Activated B cell treated with CpG ODN at 0.5 μM for 24 hours (primary cell): ENCODE data around the gene AGRN. TPM values are rescaled to one million over a fixed set of nuclear protein-coding genes. Genes with fewer than 3 reads are reported as not detected.

ENCODE experiments used
- ATAC-seq: fragments of 200-7000 bp; cut with Tn5 transposase; one replicate; pipeline ENCODE4 v1.10.0; 2021; ENCODE audit warnings: low read depth, mild to moderate bottlenecking, moderate library complexity
- CTCF ChIA-PET: fragments of 350-600 bp; sonication (Branson Sonifier 250); formaldehyde crosslinking; loops from one replicate; lab custom pipeline; 2021; ENCODE audit warnings: antibody characterized with exemption; lab: Charles Lee
- POLR2A ChIA-PET: fragments of 350-600 bp; sonication (Branson Sonifier 250); formaldehyde crosslinking; loops from one replicate; lab custom pipeline; 2021; ENCODE audit warnings: antibody characterized with exemption; lab: Charles Lee
- DNase-seq: peaks from one replicate; pipeline ENCODE4 v3.0.0; 2022
- H3K27ac Mint-ChIP-seq: one replicate; pipeline ENCODE4 v1.8.0; 2020; ENCODE audit warnings: mixed read lengths
- H3K27me3 Mint-ChIP-seq: one replicate; pipeline ENCODE4 v1.8.0; 2021; ENCODE audit warnings: mixed read lengths
- H3K36me3 Mint-ChIP-seq: one replicate; pipeline ENCODE4 v1.8.0; 2021; ENCODE audit warnings: low read depth, mixed read lengths
- H3K4me1 Mint-ChIP-seq: one replicate; pipeline ENCODE4 v1.8.0; 2021; ENCODE audit warnings: mixed read lengths
- H3K4me3 Mint-ChIP-seq: one replicate; pipeline ENCODE4 v1.8.0; 2020; ENCODE audit warnings: mild to moderate bottlenecking, mixed read lengths
- H3K9me3 Mint-ChIP-seq: one replicate; pipeline ENCODE4 v1.8.0; 2020; ENCODE audit warnings: mixed read lengths
- intact Hi-C: fragments of 100-400 bp; cut with micrococcal nuclease; formaldehyde crosslinking; loops from one replicate; pipeline ENCODE4 v1.15.1; 2024
- total RNA-seq: library from RNA; stranded (reverse); gene quantifications from 2 replicates; pipeline ENCODE4 v1.2.3, GENCODE V29; 2022
- TF ChIP-seq, protein P1 (sequence below): fragments of 200-600 bp; IDR thresholded peaks from one replicate; pipeline ENCODE4 v1.8.0; 2022; ENCODE audit warnings: antibody characterized with exemption, mild to moderate bottlenecking

The AGRN gene
- total RNA-seq, 1 donor from 2014 or later, result 27.1 TPM

DNA sequence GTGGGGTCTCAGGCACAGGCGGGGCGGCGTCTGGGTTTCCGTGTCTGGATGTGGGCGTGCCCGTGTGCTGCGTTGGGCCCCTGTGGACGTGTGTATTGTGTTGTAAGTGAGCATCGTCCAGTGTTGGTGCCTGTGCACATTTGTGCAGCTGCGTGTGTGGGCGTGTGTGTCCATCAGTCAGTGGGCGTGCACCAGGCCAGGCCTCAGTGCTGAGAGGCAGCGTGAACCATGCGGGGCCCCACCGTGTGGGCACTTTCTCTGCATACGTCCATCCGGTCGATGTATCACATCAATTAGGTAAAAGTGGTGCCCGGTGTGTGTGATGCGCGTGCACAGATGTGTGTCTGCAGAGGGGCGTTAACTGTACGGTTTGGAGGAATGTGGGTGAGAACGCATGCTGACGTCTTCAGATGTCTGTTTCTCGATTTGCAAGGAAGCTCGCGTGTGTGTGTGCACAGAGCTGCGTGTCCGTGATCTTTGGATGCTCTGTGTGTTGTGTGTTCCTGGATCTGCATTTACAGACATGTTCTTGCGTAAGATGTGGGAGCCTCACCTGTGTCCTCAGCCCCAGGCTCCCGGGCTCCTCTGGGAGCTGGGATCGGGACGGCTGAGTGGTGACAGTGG is 24.6 kb downstream of the AGRN start:
- TF ChIP-seq, protein P1, sequence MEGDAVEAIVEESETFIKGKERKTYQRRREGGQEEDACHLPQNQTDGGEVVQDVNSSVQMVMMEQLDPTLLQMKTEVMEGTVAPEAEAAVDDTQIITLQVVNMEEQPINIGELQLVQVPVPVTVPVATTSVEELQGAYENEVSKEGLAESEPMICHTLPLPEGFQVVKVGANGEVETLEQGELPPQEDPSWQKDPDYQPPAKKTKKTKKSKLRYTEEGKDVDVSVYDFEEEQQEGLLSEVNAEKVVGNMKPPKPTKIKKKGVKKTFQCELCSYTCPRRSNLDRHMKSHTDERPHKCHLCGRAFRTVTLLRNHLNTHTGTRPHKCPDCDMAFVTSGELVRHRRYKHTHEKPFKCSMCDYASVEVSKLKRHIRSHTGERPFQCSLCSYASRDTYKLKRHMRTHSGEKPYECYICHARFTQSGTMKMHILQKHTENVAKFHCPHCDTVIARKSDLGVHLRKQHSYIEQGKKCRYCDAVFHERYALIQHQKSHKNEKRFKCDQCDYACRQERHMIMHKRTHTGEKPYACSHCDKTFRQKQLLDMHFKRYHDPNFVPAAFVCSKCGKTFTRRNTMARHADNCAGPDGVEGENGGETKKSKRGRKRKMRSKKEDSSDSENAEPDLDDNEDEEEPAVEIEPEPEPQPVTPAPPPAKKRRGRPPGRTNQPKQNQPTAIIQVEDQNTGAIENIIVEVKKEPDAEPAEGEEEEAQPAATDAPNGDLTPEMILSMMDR, result no peak
- Mint-ChIP-seq H3K4me1 (peaks cover 6% of the 10 kb centered on the region), H3K4me3 (no peak overlapping the region), H3K27ac (no peak overlapping the region), H3K27me3 (no peaks in the 10 kb centered on the region), H3K36me3 (no peaks in the 10 kb centered on the region), H3K9me3 (no peaks in the 10 kb centered on the region)
- ChIA-PET CTCF (no interaction called here), POLR2A (interaction anchor here (1.0 to 1.4 kb wide), 2 partner anchors 11 to 19 kb away, joined by 3 read pairs; no protein-coding TSS in a partner anchor)
- intact Hi-C loops, result no loop called here
- ATAC-seq, result no peak
- DNase-seq, result no peak

DNA sequence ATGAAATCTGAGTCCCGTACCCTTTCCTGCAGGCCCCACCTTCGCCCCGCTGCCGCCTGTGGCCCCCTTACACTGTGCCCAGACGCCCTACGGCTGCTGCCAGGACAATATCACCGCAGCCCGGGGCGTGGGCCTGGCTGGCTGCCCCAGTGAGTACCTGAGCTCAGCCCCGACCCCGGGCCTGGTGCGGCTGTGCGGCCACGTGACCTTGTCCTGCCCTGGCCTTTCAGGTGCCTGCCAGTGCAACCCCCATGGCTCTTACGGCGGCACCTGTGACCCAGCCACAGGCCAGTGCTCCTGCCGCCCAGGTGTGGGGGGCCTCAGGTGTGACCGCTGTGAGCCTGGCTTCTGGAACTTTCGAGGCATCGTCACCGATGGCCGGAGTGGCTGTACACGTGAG is 25.2 kb downstream of the AGRN start:
- Mint-ChIP-seq H3K36me3 (no peaks in the 10 kb centered on the region), H3K27ac (no peak overlapping the region), H3K4me3 (no peak overlapping the region), H3K9me3 (no peaks in the 10 kb centered on the region), H3K27me3 (no peaks in the 10 kb centered on the region), H3K4me1 (peaks cover under 1% of the 10 kb centered on the region)
- ATAC-seq (no peak), DNase-seq (no peak)
- intact Hi-C loops, result no loop called here
- TF ChIP-seq, protein P1, result no peak
- CTCF ChIA-PET, result no interaction called here
- POLR2A ChIA-PET, result interaction anchor here (1.0 to 1.4 kb wide), 2 partner anchors 12 to 18 kb away, joined by 3 read pairs; no protein-coding TSS in a partner anchor

DNA sequence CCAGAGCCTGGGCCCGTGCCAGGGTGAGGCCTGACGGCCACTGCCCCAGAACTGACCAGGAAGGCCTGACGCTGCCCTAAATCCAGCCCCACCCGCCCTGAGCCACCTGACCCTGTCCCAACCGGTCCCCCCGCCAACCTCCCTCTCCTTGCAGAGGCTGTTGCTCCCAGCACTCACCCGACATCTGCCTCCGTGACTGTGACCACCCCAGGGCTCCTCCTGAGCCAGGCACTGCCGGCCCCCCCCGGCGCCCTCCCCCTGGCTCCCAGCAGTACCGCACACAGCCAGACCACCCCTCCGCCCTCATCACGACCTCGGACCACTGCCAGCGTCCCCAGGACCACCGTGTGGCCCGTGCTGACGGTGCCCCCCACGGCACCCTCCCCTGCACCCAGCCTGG is 26.3 kb downstream of the AGRN start:
- no peak overlapping the region for H3K4me3 Mint-ChIP-seq
- H3K9me3 Mint-ChIP-seq, result no peaks in the 10 kb centered on the region
- intact Hi-C loops, result no loop called here
- no peak for ATAC-seq
- ChIA-PET POLR2A (no interaction called here), CTCF (no interaction called here)
- no peaks in the 10 kb centered on the region for H3K36me3 Mint-ChIP-seq
- no peaks in the 10 kb centered on the region for H3K27me3 Mint-ChIP-seq
- H3K4me1 Mint-ChIP-seq, result peaks cover 3% of the 10 kb centered on the region
- no peak for DNase-seq
- H3K27ac Mint-ChIP-seq, result no peak overlapping the region
- TF ChIP-seq, protein P1, result no peak

DNA sequence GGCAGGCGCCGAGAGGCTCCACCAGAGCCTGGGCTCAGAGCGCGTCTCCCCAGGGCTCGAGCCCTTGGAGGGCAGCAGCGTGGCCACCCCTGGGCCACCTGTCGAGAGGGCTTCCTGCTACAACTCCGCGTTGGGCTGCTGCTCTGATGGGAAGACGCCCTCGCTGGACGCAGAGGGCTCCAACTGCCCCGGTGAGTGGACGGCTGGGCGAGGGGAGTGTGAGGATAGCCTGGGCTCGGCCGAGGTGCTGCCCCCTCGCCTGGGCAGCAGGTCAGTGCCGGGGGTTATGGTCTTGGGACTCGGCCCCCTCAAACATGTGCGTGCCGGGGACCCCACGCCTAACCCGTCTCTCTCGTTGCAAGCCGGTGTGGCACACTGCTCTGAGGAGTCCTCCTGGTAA is 26.8 kb downstream of the AGRN start:
- intact Hi-C loops, result no loop called here
- Mint-ChIP-seq H3K27ac (no peak overlapping the region), H3K9me3 (no peaks in the 10 kb centered on the region), H3K27me3 (no peaks in the 10 kb centered on the region), H3K36me3 (no peaks in the 10 kb centered on the region), H3K4me1 (peaks cover 3% of the 10 kb centered on the region), H3K4me3 (no peak overlapping the region)
- POLR2A ChIA-PET, result no interaction called here
- ATAC-seq (no peak), DNase-seq (no peak)
- CTCF ChIA-PET, result no interaction called here
- TF ChIP-seq, protein P1, result no peak

DNA sequence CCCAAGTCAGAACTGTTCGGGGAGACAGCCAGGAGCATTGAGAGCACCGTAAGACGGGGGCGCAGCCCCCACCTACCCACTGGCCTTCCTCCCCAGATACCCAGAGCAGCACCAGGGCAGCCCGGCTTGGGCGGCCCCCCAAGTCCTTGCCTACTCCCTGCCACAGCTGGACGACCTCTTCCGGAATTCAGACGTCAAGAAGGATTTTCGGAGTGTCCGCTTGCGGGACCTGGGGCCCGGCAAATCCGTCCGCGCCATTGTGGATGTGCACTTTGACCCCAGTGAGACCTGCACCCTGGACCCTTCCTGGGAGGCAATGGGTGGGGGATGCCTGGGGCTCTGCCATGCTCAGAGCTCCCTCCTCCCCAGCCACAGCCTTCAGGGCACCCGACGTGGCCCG is 27.5 kb downstream of the AGRN start:
- no peaks in the 10 kb centered on the region for H3K36me3 Mint-ChIP-seq
- ChIA-PET POLR2A (no interaction called here), CTCF (no interaction called here)
- TF ChIP-seq, protein P1, result no peak
- intact Hi-C loops, result no loop called here
- no peak overlapping the region for H3K4me3 Mint-ChIP-seq
- H3K4me1 Mint-ChIP-seq, result peaks cover 3% of the 10 kb centered on the region
- no peaks in the 10 kb centered on the region for H3K9me3 Mint-ChIP-seq
- ATAC-seq, result no peak
- H3K27ac Mint-ChIP-seq, result no peak overlapping the region
- no peak for DNase-seq
- no peaks in the 10 kb centered on the region for H3K27me3 Mint-ChIP-seq
